ENCODE data around the gene CEP104. TPM values are rescaled to one million over a fixed set of nuclear protein-coding genes. Genes with fewer than 3 reads are reported as not detected.

Gene CEP104
- total RNA-seq, 1 experiment from 2014 or later: 34.5 TPM

- Histone ChIP-seq H3K27me3 (ENCODE audit: insufficient read depth, low read length) (no peaks in the 10 kb centered on the region), H2BK20ac (ENCODE audit: low read depth, low read length, poor library complexity, severe bottlenecking) (no peak overlapping the region), H3K14ac (ENCODE audit: insufficient read depth, low read length) (no peak overlapping the region), H3K9me3 (ENCODE audit: control insufficient read depth, low read depth, low read length) (no peaks in the 10 kb centered on the region), H3K4me2 (ENCODE audit: insufficient read depth, insufficient read length, low read length) (no peak overlapping the region), H3K4me1 (ENCODE audit: insufficient read depth, low read length) (no peaks in the 10 kb centered on the region), H4K5ac (ENCODE audit: insufficient read length, low read depth, low read length) (no peak overlapping the region), H3K79me1 (ENCODE audit: insufficient read depth, low read depth, low read length, poor library complexity, severe bottlenecking) (peaks cover 11% of the 10 kb centered on the region), H4K20me1 (ENCODE audit: control insufficient read depth, insufficient read depth, insufficient read length) (no peaks in the 10 kb centered on the region), H3K18ac (ENCODE audit: insufficient read length, low read depth, low read length) (no peak overlapping the region), H3K4ac (ENCODE audit: low read depth, low read length) (no peak overlapping the region), H2BK15ac (ENCODE audit: low read depth, low read length) (no peak overlapping the region), H3T11ph (ENCODE audit: low read length) (no peak overlapping the region), H2BK120ac (ENCODE audit: low read depth, low read length, poor library complexity, severe bottlenecking) (no peak overlapping the region), H3K27ac (ENCODE audit: insufficient read length, low read depth, low read length) (no peak overlapping the region), H2AK5ac (ENCODE audit: insufficient read length, low read length) (no peak overlapping the region), H3K23me2 (ENCODE audit: insufficient read length, low read depth, low read length, poor library complexity, severe bottlenecking) (no peaks in the 10 kb centered on the region), H2BK12ac (ENCODE audit: insufficient read length, low read depth, low read length) (no peak overlapping the region), H4K8ac (replicated peaks; ENCODE audit: insufficient read length, low read depth, low read length) (no peak overlapping the region), H2AFZ (ENCODE audit: low read length) (no peak overlapping the region), H3K23ac (ENCODE audit: insufficient read length, low read depth, low read length) (no peak overlapping the region), H2BK5ac (ENCODE audit: insufficient read length, low read length) (no peak overlapping the region), H3K56ac (ENCODE audit: insufficient read length, low read depth, low read length) (no peak overlapping the region), H3K79me2 (ENCODE audit: insufficient read depth, low read length) (peaks cover 21% of the 10 kb centered on the region; the same call in 1 of the 2 replicates), H4K91ac (ENCODE audit: insufficient read length, low read depth, low read length) (no peak overlapping the region), H3K9ac (ENCODE audit: extremely low read depth, insufficient read length, low read length) (no peak overlapping the region)
- Mint-ChIP-seq H3K27me3 (ENCODE audit: low read depth) (no peaks in the 10 kb centered on the region; the same call in 1 of the 2 replicates), H3K4me3 (no peak overlapping the region), H3K36me3 (ENCODE audit: insufficient read depth in 1 of 3, low read depth in 3 of 3) (peaks cover 27 to 53% (median 46%) of the 10 kb centered on the region in 3 experiments; a peak in 6 of 7 replicates), H3K4me1 (peaks cover 0 to 6% of the 10 kb centered on the region in 2 experiments; a peak in 2 of 4 replicates), H3K9me3 (peaks cover 4 to 5% of the 10 kb centered on the region in 2 experiments; a peak in 4 of 5 replicates), H3K27ac (peak overlapping the region in 1 of 3 experiments; percentile 82; a peak in 2 of 7 replicates)
- WGBS (ENCODE audit: extremely low coverage, insufficient read length, low lambda C conversion rate): no CpG with 5 or more reads among the region's 14 CpGs
- DNase-seq: no peak
- TF ChIP-seq CTCF (conservative IDR thresholded peaks at IDR 0.05): no peak
These were observed 35.7 kb upstream of the CEP104 start for GRCh38 chr1:3892748-3893147.

All from H9 (cell line).